ENCODE measurements around the gene PACSIN1. TPM values are rescaled to one million over a fixed set of nuclear protein-coding genes. Genes with fewer than 3 reads are reported as not detected.
A peak's percentile ranks its signal among the peaks of the same experiment; 100 is the strongest.

Gene PACSIN1
- total RNA-seq, 2 donors from 2014 or later, result 0.52 TPM; not detected in 1

GRCh38 chr6:34517461-34517881 is 51.6 kb downstream of the PACSIN1 start:
- Histone ChIP-seq H3K27ac (no peak overlapping the region), H3K4me1 (no peaks in the 10 kb centered on the region), H3K27me3 (no peaks in the 10 kb centered on the region), H3K9me3 (no peaks in the 10 kb centered on the region), H3K36me3 (replicated peaks in 1 of 2; ENCODE audit: insufficient read depth in 1 of 2, low read depth in 2 of 2) (no peaks in the 10 kb centered on the region), H3K4me3 (no peak overlapping the region)
- DNase-seq, result no peak
- 74 to 76% methylated on average over 4 of the region's 4 CpGs for WGBS, 2 donors
- intact Hi-C loops (cut with DNase I), result no loop called here
- TF ChIP-seq POLR2A (IDR thresholded peaks at IDR 0.05), result no peak
- TF ChIP-seq, protein P1, sequence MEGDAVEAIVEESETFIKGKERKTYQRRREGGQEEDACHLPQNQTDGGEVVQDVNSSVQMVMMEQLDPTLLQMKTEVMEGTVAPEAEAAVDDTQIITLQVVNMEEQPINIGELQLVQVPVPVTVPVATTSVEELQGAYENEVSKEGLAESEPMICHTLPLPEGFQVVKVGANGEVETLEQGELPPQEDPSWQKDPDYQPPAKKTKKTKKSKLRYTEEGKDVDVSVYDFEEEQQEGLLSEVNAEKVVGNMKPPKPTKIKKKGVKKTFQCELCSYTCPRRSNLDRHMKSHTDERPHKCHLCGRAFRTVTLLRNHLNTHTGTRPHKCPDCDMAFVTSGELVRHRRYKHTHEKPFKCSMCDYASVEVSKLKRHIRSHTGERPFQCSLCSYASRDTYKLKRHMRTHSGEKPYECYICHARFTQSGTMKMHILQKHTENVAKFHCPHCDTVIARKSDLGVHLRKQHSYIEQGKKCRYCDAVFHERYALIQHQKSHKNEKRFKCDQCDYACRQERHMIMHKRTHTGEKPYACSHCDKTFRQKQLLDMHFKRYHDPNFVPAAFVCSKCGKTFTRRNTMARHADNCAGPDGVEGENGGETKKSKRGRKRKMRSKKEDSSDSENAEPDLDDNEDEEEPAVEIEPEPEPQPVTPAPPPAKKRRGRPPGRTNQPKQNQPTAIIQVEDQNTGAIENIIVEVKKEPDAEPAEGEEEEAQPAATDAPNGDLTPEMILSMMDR (IDR thresholded peaks at IDR 0.05), result no peak
- no peak for ATAC-seq

- DNase-seq (no peak), ATAC-seq (no peak)
- 89 to 100% methylated on average over 2 to 8 of the region's 8 CpGs for WGBS, 2 donors
- intact Hi-C loops (cut with DNase I), result no loop called here
- TF ChIP-seq, protein P1 (IDR thresholded peaks at IDR 0.05), result no peak
- TF ChIP-seq POLR2A (IDR thresholded peaks at IDR 0.05), result no peak
- H3K36me3 ChIP-seq (replicated peaks in 1 of 2; ENCODE audit: insufficient read depth in 1 of 2, low read depth in 2 of 2), result no peaks in the 10 kb centered on the region
- H3K4me1 ChIP-seq, result no peaks in the 10 kb centered on the region
- H3K27ac ChIP-seq, result no peak overlapping the region
- H3K4me3 ChIP-seq, result no peak overlapping the region
- H3K9me3 ChIP-seq, result no peaks in the 10 kb centered on the region
- H3K27me3 ChIP-seq, result no peaks in the 10 kb centered on the region
These were observed 52.1 kb downstream of the PACSIN1 start for GRCh38 chr6:34517966-34518365.

- no peak overlapping the region for H3K27ac ChIP-seq
- no peak for TF ChIP-seq POLR2A (IDR thresholded peaks at IDR 0.05)
- no peak for ATAC-seq
- H3K4me3 ChIP-seq, result no peak overlapping the region
- H3K27me3 ChIP-seq, result no peaks in the 10 kb centered on the region
- no peaks in the 10 kb centered on the region for H3K36me3 ChIP-seq (replicated peaks in 1 of 2; ENCODE audit: insufficient read depth in 1 of 2, low read depth in 2 of 2)
- H3K4me1 ChIP-seq, result no peaks in the 10 kb centered on the region
- no peak for DNase-seq
- 85 to 93% methylated on average over 4 of the region's 4 CpGs for WGBS, 2 donors
- intact Hi-C loops (cut with DNase I), result no loop called here
- H3K9me3 ChIP-seq, result no peaks in the 10 kb centered on the region
These were observed 52.9 kb downstream of the PACSIN1 start for GRCh38 chr6:34518669-34519365.

DNA sequence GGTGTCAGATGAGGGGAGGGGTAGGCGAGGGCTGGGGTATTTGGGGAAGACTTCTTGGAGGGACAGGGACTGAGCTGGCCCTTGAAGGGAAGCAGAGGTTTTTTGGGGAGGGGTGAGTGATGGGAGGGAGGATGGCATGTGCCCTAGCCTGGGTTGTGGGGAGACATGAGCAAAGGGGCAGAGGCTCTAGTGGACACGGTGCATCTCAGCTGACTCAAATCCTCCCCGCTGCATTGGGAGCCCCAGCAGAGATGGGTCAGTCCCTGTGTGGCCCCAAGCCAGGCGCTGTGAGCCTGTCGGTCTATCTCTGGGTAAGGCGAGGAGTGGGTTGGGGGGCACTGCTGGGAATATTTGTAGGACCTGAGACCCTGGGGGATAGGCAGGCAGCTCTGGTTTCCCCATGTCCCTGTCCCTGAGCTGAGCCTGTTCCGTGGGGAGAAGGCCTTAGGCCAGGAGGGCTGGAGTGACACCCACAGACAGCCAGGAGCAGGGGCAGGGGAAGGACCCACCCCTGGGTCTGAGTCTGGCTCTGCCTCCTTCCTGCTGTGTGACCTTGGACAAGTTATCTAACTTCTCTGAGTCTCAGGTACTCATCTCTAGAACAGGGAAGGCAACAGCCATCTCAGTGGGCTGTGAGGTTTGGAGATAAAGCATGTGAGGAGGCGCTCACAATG is 54.2 kb downstream of the PACSIN1 start:
- Histone ChIP-seq H3K36me3 (replicated peaks in 1 of 2; ENCODE audit: insufficient read depth in 1 of 2, low read depth in 2 of 2) (no peaks in the 10 kb centered on the region), H3K4me1 (no peaks in the 10 kb centered on the region), H3K4me3 (no peak overlapping the region), H3K9me3 (no peaks in the 10 kb centered on the region), H3K27ac (no peak overlapping the region), H3K27me3 (no peaks in the 10 kb centered on the region)
- ATAC-seq (no peak), DNase-seq (peak in 1 of 4 donors; percentile 4)
- intact Hi-C loops (cut with DNase I), result no loop called here
- no peak for TF ChIP-seq POLR2A (IDR thresholded peaks at IDR 0.05)
- TF ChIP-seq, protein P1 (IDR thresholded peaks at IDR 0.05), result no peak
- 89 to 91% methylated on average over 7 to 8 of the region's 8 CpGs for WGBS, 2 donors

GRCh38 chr6:34520645-34521462 is 55.0 kb downstream of the PACSIN1 start:
- no peak for ATAC-seq
- no peaks in the 10 kb centered on the region for H3K9me3 ChIP-seq
- no peak overlapping the region for H3K27ac ChIP-seq
- no peak overlapping the region for H3K4me3 ChIP-seq
- no peaks in the 10 kb centered on the region for H3K4me1 ChIP-seq
- no peak for TF ChIP-seq POLR2A (IDR thresholded peaks at IDR 0.05)
- TF ChIP-seq, protein P1 (IDR thresholded peaks at IDR 0.05), result no peak
- intact Hi-C loops (cut with DNase I), result no loop called here
- no peaks in the 10 kb centered on the region for H3K27me3 ChIP-seq
- WGBS, 2 donors, result 81 to 83% methylated on average over 24 of the region's 24 CpGs
- DNase-seq, result peak in 1 of 4 donors; percentile 9
- no peaks in the 10 kb centered on the region for H3K36me3 ChIP-seq (replicated peaks in 1 of 2; ENCODE audit: insufficient read depth in 1 of 2, low read depth in 2 of 2)
